Chondrocyte (in vitro differentiated cells): ENCODE results near the gene CDH15. TPM values are rescaled to one million over a fixed set of nuclear protein-coding genes. Genes with fewer than 3 reads are reported as not detected.

ENCODE experiments used
- total RNA-seq: library from RNA; stranded (reverse); gene quantifications from 3 replicates; pipeline ENCODE4 v1.2.1, GENCODE V29; 2021

Gene CDH15
- total RNA-seq, 1 donor from 2014 or later, result 0.20 TPM

Other genes starting within 250 kb of the CDH15 start
- 0.23 TPM in 1 of 3 replicates, not detected in the others for gene CBFA2T3, start 194.5 kb upstream of the CDH15 start, total RNA-seq
- 19.5 to 24.4 TPM (median 20.8 TPM) in 3 replicates for gene ACSF3, start 77.9 kb upstream of the CDH15 start, total RNA-seq
- 0.40 to 0.94 TPM in 2 of 3 replicates, not detected in the other for gene SLC22A31, start 28.8 kb downstream of the CDH15 start, total RNA-seq
- 5.8 to 7.7 TPM (median 6.6 TPM) in 3 replicates for gene ZNF778, start 46.0 kb downstream of the CDH15 start, total RNA-seq